ENCODE results near the gene ST14. TPM values are rescaled to one million over a fixed set of nuclear protein-coding genes. Genes with fewer than 3 reads are reported as not detected.

ST14 gene
- total RNA-seq, 1 experiment from 2014 or later: 1.8 TPM

DNA sequence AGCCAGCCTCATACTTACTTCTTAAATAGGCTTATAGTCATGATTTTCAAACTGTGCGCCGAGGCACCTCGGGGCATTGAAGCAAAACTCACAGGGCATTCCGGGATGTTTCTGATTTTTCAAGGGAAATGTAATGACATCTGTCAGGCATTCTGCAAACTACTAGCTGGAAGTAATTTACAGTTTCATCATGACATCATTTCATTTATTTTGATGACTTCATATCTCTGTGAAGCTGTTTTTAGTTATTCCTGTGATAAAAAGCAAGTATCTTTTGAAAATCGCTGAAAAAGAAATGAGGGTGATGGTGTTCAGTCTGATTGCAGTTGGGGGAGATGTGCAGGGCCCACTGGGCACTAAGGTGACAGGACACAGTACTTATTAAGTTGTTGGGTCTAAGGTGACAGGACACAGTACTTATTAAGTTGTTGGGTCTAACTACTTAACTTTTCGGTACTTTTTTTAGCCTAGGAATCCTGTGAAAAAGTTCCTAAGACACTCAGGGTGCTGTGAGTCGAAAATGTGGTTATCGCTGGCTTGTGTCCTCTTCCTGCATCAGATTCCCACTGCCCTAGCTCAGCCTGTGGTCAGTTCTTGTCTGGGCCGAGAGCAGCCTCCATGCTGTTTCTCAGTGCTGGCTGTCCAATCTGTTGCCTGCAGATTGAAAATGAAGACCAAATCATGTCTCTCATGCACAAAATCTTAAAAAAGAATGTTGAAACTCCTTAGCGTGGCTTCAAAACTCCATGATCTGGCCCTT lies 47.3 kb upstream of the ST14 start:
- no TSS peak for BruUV-seq (replicated peaks)
- H3K9me3 ChIP-seq (ENCODE audit: control insufficient read depth, insufficient read depth, low read depth, low read length): no peaks in the 10 kb centered on the region
- ATAC-seq (no peak), DNase-seq (ENCODE audit: low read depth, low spot score) (no peak)
- TF ChIP-seq, protein P1, sequence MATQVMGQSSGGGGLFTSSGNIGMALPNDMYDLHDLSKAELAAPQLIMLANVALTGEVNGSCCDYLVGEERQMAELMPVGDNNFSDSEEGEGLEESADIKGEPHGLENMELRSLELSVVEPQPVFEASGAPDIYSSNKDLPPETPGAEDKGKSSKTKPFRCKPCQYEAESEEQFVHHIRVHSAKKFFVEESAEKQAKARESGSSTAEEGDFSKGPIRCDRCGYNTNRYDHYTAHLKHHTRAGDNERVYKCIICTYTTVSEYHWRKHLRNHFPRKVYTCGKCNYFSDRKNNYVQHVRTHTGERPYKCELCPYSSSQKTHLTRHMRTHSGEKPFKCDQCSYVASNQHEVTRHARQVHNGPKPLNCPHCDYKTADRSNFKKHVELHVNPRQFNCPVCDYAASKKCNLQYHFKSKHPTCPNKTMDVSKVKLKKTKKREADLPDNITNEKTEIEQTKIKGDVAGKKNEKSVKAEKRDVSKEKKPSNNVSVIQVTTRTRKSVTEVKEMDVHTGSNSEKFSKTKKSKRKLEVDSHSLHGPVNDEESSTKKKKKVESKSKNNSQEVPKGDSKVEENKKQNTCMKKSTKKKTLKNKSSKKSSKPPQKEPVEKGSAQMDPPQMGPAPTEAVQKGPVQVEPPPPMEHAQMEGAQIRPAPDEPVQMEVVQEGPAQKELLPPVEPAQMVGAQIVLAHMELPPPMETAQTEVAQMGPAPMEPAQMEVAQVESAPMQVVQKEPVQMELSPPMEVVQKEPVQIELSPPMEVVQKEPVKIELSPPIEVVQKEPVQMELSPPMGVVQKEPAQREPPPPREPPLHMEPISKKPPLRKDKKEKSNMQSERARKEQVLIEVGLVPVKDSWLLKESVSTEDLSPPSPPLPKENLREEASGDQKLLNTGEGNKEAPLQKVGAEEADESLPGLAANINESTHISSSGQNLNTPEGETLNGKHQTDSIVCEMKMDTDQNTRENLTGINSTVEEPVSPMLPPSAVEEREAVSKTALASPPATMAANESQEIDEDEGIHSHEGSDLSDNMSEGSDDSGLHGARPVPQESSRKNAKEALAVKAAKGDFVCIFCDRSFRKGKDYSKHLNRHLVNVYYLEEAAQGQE (IDR thresholded peaks at IDR 0.05; ENCODE audit: insufficient read depth in 1 of 2, low read depth in 2 of 2, low read length in 1 of 2): no peak
- TF ChIP-seq TCF7L2 (IDR thresholded peaks at IDR 0.05; ENCODE audit: low read depth, low read length) (no peak), CTCF (IDR thresholded peaks at IDR 0.05) (no peak), POLR2AphosphoS5 (IDR thresholded peaks at IDR 0.05; ENCODE audit: low read depth, low read length) (no peak), SIN3A (IDR thresholded peaks at IDR 0.05; ENCODE audit: borderline replicate concordance, insufficient read depth, low read depth, low read length) (no peak)
- in situ Hi-C loops (cut with HindIII; ENCODE audit: low pct_unique_long_range_greater_than_20kb, low sequenced_read_pairs) (no loop called here), intact Hi-C loops (cut with micrococcal nuclease; ENCODE audit: unreplicated experiment) (no loop called here)
- POLR2A ChIA-PET: no interaction called here
- H3K4me1 ChIP-seq (ENCODE audit: control insufficient read depth, insufficient read depth, low read length): peaks cover 13% of the 10 kb centered on the region
- CTCF ChIA-PET: no interaction called here
- H3K27ac ChIP-seq (ENCODE audit: low read length): no peak overlapping the region
- no peaks in the 10 kb centered on the region for H3K27me3 ChIP-seq (ENCODE audit: control insufficient read depth, insufficient read depth, low read length)
- no peak overlapping the region for H3K4me3 ChIP-seq (ENCODE audit: low read depth in 2 of 2, low read length in 2 of 2)
- peaks cover 24% of the 10 kb centered on the region for H3K36me3 ChIP-seq (ENCODE audit: control insufficient read depth, insufficient read depth, low read length)

GRCh38 chr11:130114281-130114680 lies 45.3 kb upstream of the ST14 start:
- H3K9me3 ChIP-seq (ENCODE audit: control insufficient read depth, insufficient read depth, low read depth, low read length): no peaks in the 10 kb centered on the region
- DNase-seq (ENCODE audit: low read depth, low spot score): no peak
- in situ Hi-C loops (cut with HindIII; ENCODE audit: low pct_unique_long_range_greater_than_20kb, low sequenced_read_pairs) (no loop called here), intact Hi-C loops (cut with micrococcal nuclease; ENCODE audit: unreplicated experiment) (no loop called here)
- no peak overlapping the region for H3K27ac ChIP-seq (ENCODE audit: low read length)
- TF ChIP-seq TCF7L2 (IDR thresholded peaks at IDR 0.05; ENCODE audit: low read depth, low read length) (no peak), CTCF (IDR thresholded peaks at IDR 0.05) (no peak), POLR2AphosphoS5 (IDR thresholded peaks at IDR 0.05; ENCODE audit: low read depth, low read length) (no peak), SIN3A (IDR thresholded peaks at IDR 0.05; ENCODE audit: borderline replicate concordance, insufficient read depth, low read depth, low read length) (no peak)
- TF ChIP-seq, protein P1 (IDR thresholded peaks at IDR 0.05; ENCODE audit: insufficient read depth in 1 of 2, low read depth in 2 of 2, low read length in 1 of 2): no peak
- no peaks in the 10 kb centered on the region for H3K27me3 ChIP-seq (ENCODE audit: control insufficient read depth, insufficient read depth, low read length)
- H3K36me3 ChIP-seq (ENCODE audit: control insufficient read depth, insufficient read depth, low read length): peaks cover 24% of the 10 kb centered on the region
- no peak overlapping the region for H3K4me3 ChIP-seq (ENCODE audit: low read depth in 2 of 2, low read length in 2 of 2)
- no peak for ATAC-seq
- ChIA-PET POLR2A (interaction anchor here (0.6 kb wide), 1 partner anchor 62 kb away, joined by 8 read pairs; no protein-coding TSS in a partner anchor), CTCF (no interaction called here)
- H3K4me1 ChIP-seq (ENCODE audit: control insufficient read depth, insufficient read depth, low read length): peaks cover 13% of the 10 kb centered on the region
- no TSS peak for BruUV-seq (replicated peaks)
